Measurements from ENCODE around the gene SLC9A3.
A peak's percentile ranks its signal among the peaks of the same experiment; 100 is the strongest.

The SLC9A3 gene

GRCh38 chr5:455806-456205 is 68.4 kb downstream of the SLC9A3 start:
- no peak for DNase-seq

- no peak for DNase-seq
Measured at GRCh38 chr5:454936-455335, 69.3 kb downstream of the SLC9A3 start.

- DNase-seq: no peak
Measured at GRCh38 chr5:453725-454481, 70.3 kb downstream of the SLC9A3 start.

- no peak for DNase-seq
Measured at GRCh38 chr5:452978-453710, 71.1 kb downstream of the SLC9A3 start.

- no peak for DNase-seq
Measured at GRCh38 chr5:451587-452458, 72.4 kb downstream of the SLC9A3 start.

GRCh38 chr5:449151-449550 is 75.1 kb downstream of the SLC9A3 start:
- DNase-seq: no peak

- DNase-seq: no peak
Measured at GRCh38 chr5:448766-449090, 75.5 kb downstream of the SLC9A3 start.

- DNase-seq: no peak
Measured at GRCh38 chr5:448061-448765, 76.0 kb downstream of the SLC9A3 start.

GRCh38 chr5:447501-447900 is 76.7 kb downstream of the SLC9A3 start:
- no peak for DNase-seq

GRCh38 chr5:446883-447263 is 77.4 kb downstream of the SLC9A3 start:
- DNase-seq: peak; percentile 51

- DNase-seq: no peak
Measured at GRCh38 chr5:446066-446882, 78.0 kb downstream of the SLC9A3 start.

- DNase-seq: no peak
Measured at GRCh38 chr5:445591-445990, 78.7 kb downstream of the SLC9A3 start.

- no peak for DNase-seq
Measured at GRCh38 chr5:444226-444625, 80.0 kb downstream of the SLC9A3 start.

- no peak for DNase-seq
Measured at GRCh38 chr5:443239-444151, 80.8 kb downstream of the SLC9A3 start.

- peak; percentile 69 for DNase-seq
Measured at GRCh38 chr5:442335-443238, 81.7 kb downstream of the SLC9A3 start, which contains the start of gene EXOC3. EXOC3 (plus strand) TSS chr5:443176; CDS start chr5:446206, 3,030 bp downstream.

- no peak for DNase-seq
Measured at GRCh38 chr5:441996-442334, 82.3 kb downstream of the SLC9A3 start.

GRCh38 chr5:440401-441201 is 83.6 kb downstream of the SLC9A3 start:
- no peak for DNase-seq

- no peak for DNase-seq
Measured at GRCh38 chr5:439636-440035, 84.6 kb downstream of the SLC9A3 start.

- no peak for DNase-seq
Measured at GRCh38 chr5:439181-439580, 85.1 kb downstream of the SLC9A3 start.

Measured in NCI-H748 treated with DMSO at 0.1 percent for 48 hours (cell line).